Measurements from ENCODE around the gene UVRAG.

Gene UVRAG

DNA sequence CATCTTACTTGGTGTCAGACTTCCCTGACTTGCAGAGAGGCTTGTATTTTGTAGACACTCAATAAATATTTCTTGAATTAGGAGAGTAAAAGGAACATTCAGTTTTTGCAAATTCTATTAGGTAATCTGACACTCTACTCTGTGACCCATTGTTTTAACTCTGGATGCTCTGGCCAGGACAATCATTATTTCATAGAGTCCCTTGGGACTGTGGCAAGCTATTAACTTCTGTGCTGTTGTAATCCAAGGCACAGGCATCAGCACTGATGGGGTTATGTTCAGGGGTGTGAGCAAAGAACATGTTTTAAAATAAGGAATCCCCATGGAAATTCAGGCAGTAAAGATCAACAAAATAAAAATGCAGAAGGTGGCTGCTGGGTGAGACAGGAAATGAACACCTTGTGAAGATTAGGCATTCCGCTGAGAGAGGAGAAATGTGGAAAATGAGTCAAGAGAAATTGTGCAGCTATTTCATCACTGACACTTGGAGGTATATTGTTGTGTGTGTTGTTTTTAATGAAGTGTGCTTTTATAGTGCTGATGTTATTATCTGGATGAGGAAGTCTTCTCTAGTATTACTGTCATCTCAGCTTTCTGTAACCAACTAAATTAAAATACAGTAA is 216.1 kb downstream of the UVRAG start:
- H3K4me3 ChIP-seq (ENCODE audit: low read depth, low read length) = no peak overlapping the region
- TF ChIP-seq, protein P1, sequence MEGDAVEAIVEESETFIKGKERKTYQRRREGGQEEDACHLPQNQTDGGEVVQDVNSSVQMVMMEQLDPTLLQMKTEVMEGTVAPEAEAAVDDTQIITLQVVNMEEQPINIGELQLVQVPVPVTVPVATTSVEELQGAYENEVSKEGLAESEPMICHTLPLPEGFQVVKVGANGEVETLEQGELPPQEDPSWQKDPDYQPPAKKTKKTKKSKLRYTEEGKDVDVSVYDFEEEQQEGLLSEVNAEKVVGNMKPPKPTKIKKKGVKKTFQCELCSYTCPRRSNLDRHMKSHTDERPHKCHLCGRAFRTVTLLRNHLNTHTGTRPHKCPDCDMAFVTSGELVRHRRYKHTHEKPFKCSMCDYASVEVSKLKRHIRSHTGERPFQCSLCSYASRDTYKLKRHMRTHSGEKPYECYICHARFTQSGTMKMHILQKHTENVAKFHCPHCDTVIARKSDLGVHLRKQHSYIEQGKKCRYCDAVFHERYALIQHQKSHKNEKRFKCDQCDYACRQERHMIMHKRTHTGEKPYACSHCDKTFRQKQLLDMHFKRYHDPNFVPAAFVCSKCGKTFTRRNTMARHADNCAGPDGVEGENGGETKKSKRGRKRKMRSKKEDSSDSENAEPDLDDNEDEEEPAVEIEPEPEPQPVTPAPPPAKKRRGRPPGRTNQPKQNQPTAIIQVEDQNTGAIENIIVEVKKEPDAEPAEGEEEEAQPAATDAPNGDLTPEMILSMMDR (IDR thresholded peaks at IDR 0.05; ENCODE audit: control insufficient read depth, extremely low read depth, insufficient read depth) = no peak
- DNase-seq (ENCODE audit: low read depth) = no peak

DNA sequence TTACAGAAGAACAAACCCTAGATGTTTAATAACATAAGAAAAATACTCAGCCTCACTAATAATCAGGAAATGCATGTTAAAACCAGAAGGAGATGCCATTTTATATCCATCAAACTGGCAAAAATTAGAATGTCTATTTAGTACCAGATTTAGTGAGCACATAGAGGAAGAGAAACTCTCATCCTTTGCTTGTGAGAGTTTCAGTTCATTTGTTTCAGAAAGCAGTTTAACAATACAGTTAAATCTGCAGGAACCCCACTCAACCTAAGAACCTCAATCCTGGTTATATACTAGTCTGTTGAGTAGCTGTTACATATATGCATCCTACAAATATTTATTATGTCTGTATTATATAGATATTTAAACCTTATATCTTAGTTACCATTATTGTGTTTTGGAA is 218.7 kb downstream of the UVRAG start:
- TF ChIP-seq, protein P1 (IDR thresholded peaks at IDR 0.05; ENCODE audit: control insufficient read depth, extremely low read depth, insufficient read depth) = no peak
- no peak overlapping the region for H3K4me3 ChIP-seq (ENCODE audit: low read depth, low read length)
- DNase-seq (ENCODE audit: low read depth) = no peak

DNA sequence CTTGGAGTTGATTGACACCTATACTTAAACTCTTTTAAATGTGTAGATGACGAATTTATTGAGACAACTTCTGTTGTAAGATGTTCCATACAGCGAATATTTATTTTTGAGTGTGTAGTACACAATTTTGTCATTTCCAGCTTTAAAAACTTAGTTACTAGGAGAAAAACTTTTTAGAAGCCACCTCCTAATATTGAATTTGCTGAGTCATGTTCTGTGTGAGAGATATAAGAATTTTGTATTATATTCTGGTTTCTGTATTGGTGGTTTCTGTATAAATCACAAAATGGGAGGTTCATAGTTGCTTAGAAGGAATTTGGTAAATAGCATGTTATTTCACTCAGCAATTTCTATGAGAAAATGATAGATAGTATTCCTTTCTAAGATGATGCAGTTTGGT is 220.0 kb downstream of the UVRAG start:
- TF ChIP-seq, protein P1 (IDR thresholded peaks at IDR 0.05; ENCODE audit: control insufficient read depth, extremely low read depth, insufficient read depth) = no peak
- no peak overlapping the region for H3K4me3 ChIP-seq (ENCODE audit: low read depth, low read length)
- no peak for DNase-seq (ENCODE audit: low read depth)

DNA sequence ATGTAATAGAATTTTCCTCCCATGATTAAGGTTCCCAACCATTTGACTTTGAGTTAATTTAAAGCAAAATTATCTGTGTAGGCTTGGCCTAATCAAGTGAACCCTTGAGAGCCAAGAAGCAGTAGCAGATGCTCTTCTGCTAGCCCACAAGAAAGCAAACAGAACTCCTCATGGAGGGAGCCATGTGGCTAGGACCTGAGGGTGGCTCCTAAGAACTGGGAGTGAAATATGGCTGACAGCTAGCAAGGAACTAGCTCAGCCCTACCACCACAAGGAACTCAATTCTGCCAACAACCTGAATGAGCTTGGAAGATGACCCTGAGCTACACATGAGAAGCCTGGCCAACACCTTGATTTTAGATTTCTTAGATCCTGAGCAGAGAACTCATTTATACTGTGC is 223.6 kb downstream of the UVRAG start:
- no peak for DNase-seq (ENCODE audit: low read depth)
- TF ChIP-seq, protein P1 (IDR thresholded peaks at IDR 0.05; ENCODE audit: control insufficient read depth, extremely low read depth, insufficient read depth) = no peak
- H3K4me3 ChIP-seq (ENCODE audit: low read depth, low read length) = no peak overlapping the region

DNA sequence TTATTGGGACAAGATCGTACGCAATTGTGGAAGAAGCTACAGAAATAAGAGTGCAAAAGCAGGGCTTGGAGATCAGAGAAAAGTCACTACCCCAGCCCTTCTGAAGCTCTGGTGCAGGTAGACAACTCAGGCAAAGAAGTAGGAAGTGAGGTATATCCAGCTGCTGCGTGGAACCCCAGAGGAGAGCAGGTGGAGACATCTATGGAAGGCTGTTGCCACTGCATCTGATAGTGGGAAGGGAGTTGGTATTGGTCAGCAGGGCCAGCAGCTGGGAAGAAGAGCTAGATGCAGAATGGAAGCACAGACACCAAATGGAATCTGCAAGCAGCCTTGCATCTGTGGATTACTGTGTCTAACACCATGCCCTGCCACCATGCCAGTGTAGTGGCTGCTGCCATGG is 226.2 kb downstream of the UVRAG start:
- H3K4me3 ChIP-seq (ENCODE audit: low read depth, low read length) = no peak overlapping the region
- DNase-seq (ENCODE audit: low read depth) = no peak
- TF ChIP-seq, protein P1 (IDR thresholded peaks at IDR 0.05; ENCODE audit: control insufficient read depth, extremely low read depth, insufficient read depth) = no peak

DNA sequence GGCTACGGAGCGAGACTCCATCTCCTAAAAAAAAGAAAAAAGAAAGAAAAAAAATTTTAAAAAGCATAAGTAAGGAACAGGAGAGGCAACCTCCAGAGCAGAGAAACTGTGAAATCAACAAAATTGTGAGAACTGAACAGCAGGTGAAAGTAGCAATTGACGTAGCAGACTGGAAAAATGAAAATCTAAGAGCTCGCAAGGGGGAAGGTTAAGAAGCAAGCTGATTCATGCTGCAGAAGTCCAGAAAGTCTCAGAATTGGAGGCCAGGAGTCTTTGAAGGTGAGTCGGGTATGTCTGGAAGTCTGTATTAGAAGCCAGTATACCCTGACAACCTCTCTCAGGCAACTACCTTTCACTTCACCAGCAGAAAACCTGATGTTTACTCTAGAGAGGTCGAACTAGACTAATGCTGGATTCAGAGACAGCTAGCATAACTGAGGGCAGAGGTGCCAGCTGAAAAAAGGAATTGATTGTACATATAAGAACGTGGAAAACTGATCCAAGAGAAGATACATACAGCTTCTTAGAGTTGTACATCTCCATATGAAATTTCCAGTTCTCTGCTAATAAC is 229.8 kb downstream of the UVRAG start:
- DNase-seq (ENCODE audit: low read depth) = no peak
- H3K4me3 ChIP-seq (ENCODE audit: low read depth, low read length) = no peak overlapping the region
- TF ChIP-seq, protein P1 (IDR thresholded peaks at IDR 0.05; ENCODE audit: control insufficient read depth, extremely low read depth, insufficient read depth) = no peak

DNA sequence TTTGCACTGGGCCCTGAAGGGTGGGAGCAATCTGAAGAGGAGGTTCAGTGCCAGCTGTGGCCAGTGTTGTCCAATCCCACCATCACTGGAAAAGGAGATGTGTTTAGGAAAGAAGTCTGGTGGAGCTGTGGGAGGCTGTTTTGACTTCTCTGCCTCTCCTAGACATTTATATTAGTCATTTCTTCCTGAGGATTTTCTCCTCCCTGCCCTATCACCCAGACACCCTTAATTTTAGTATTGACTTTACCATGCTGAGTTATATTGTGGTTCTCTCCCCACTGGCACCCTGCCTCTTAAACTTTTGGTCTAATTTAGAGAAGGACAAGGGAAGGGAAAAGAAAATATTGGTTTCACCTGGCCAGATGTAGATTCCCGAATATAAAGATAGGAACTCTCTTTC is 232.2 kb downstream of the UVRAG start:
- TF ChIP-seq, protein P1 (IDR thresholded peaks at IDR 0.05; ENCODE audit: control insufficient read depth, extremely low read depth, insufficient read depth) = no peak
- no peak for DNase-seq (ENCODE audit: low read depth)
- no peak overlapping the region for H3K4me3 ChIP-seq (ENCODE audit: low read depth, low read length)

All from LNCaP clone FGC (cell line).